Caco-2 (cell line): ENCODE data around the gene MTRR. TPM values are rescaled to one million over a fixed set of nuclear protein-coding genes. Genes with fewer than 3 reads are reported as not detected.

Experiments
- BruUV-seq: library from RNA; stranded (reverse); fragments of 400-500 nt; replicated peaks from 2 replicates; lab custom pipeline; 2021; lab: Mats Ljungman, UMichigan
- CTCF ChIA-PET: fragments of 300-600 bp; sonication (Branson Sonifier 250); formaldehyde crosslinking; loops from one replicate; lab custom pipeline; 2022; ENCODE audit warnings: antibody characterized with exemption; lab: Charles Lee
- POLR2A ChIA-PET: fragments of 300-600 bp; sonication (Branson Sonifier 250); formaldehyde crosslinking; loops from one replicate; lab custom pipeline; 2022; ENCODE audit warnings: antibody characterized with exemption; lab: Charles Lee
- DNase-seq, 2 experiments: peaks; one replicate each; pipeline versions ENCODE4 v3.0.0 to v3.0.0-alpha.2; 2020 to 2022
- H3K27me3 ChIP-seq: replicated peaks from 2 replicates; pipeline ENCODE4 v1.6.0; 2011; ENCODE audit warnings: low read length; ENCODE audit not compliant: control insufficient read depth, insufficient read depth
- H3K36me3 ChIP-seq: 2 replicates; pipeline ENCODE4 v1.5.1; 2011; ENCODE audit warnings: low read length; ENCODE audit not compliant: control insufficient read depth, insufficient read depth
- H3K4me1 ChIP-seq: fragments of 250-450 bp; sonication (Bioruptor Pico); 2 replicates; pipeline ENCODE4 v1.5.1; 2020; ENCODE audit warnings: mild to moderate bottlenecking
- H3K4me3 ChIP-seq: 2 replicates; pipeline ENCODE4 v1.5.1; 2011; ENCODE audit warnings: low read depth, mild to moderate bottlenecking, control low read depth, low read length
- H3K9me3 ChIP-seq: fragments of 250-450 bp; sonication (Bioruptor Pico); 2 replicates; pipeline ENCODE4 v1.5.1; 2020; ENCODE audit warnings: mild to moderate bottlenecking, moderate library complexity
- H3K27ac Mint-ChIP-seq: one replicate; pipeline ENCODE4 v1.8.0; 2022; ENCODE audit warnings: mixed read lengths; ENCODE audit not compliant: unreplicated experiment
- H3K27me3 Mint-ChIP-seq: one replicate; pipeline ENCODE4 v1.8.0; 2022; ENCODE audit warnings: mixed read lengths; ENCODE audit not compliant: insufficient read depth, unreplicated experiment
- H3K36me3 Mint-ChIP-seq: one replicate; pipeline ENCODE4 v1.8.0; 2022; ENCODE audit warnings: mild to moderate bottlenecking, mixed read lengths; ENCODE audit not compliant: insufficient read depth, unreplicated experiment
- H3K4me1 Mint-ChIP-seq: one replicate; pipeline ENCODE4 v1.8.0; 2022; ENCODE audit warnings: low read depth, mixed read lengths; ENCODE audit not compliant: unreplicated experiment
- H3K4me3 Mint-ChIP-seq: one replicate; pipeline ENCODE4 v1.8.0; 2022; ENCODE audit warnings: mild to moderate bottlenecking, moderate library complexity, mixed read lengths; ENCODE audit not compliant: unreplicated experiment
- H3K9me3 Mint-ChIP-seq: one replicate; pipeline ENCODE4 v1.8.0; 2022; ENCODE audit warnings: mixed read lengths; ENCODE audit not compliant: unreplicated experiment
- CTCF ChIP-seq, 2 experiments: fragments of 200-600 bp in 1 of 2; IDR thresholded peaks; 1 replicate in 1 of 2; 2 replicates in 1 of 2; pipeline versions ENCODE4 v1.5.1 to v1.8.0; 2011 to 2022; ENCODE audit warnings: antibody characterized with exemption in 1 of 2, control low read depth in 1 of 2, inconsistent platforms in 1 of 2, low read depth in 1 of 2, low read length in 1 of 2, mild to moderate bottlenecking in 1 of 2, moderate library complexity in 1 of 2; ENCODE audit not compliant: insufficient read depth in 1 of 2, severe bottlenecking in 1 of 2, unreplicated experiment in 1 of 2
- intact Hi-C: fragments of 100-400 bp; cut with micrococcal nuclease; formaldehyde crosslinking; loops from one replicate; pipeline ENCODE4 v1.10.0; 2022; ENCODE audit not compliant: unreplicated experiment
- total RNA-seq: library from RNA; stranded (reverse); gene quantifications from 2 replicates; pipeline ENCODE4 v1.2.3, GENCODE V29; 2022

Gene MTRR
- total RNA-seq, 1 experiment from 2014 or later: 57.6 TPM

DNA sequence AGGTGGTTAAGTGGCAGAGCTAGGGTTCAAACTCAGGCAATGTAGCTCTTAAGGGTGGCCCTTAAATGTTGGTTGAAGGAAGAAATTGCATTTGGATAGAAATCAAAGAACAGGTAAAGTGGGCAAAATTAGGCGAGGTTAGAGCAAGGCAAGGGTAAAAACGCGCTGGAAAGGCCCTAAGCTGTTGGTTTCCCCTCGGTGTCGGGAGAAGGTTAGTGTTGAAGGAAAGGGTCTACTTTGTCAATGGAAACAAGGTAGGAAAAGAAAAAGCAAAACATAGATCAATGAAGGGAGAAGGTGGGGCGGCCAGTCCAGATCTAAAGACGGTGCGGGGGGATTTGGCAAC, 548 bp upstream of the MTRR start:
- DNase-seq: no peak
- Mint-ChIP-seq H3K9me3 (no peaks in the 10 kb centered on the region), H3K36me3 (peaks cover 34% of the 10 kb centered on the region), H3K4me3 (peak overlapping the region; percentile 96), H3K4me1 (no peaks in the 10 kb centered on the region), H3K27ac (peak overlapping the region; percentile 77), H3K27me3 (no peaks in the 10 kb centered on the region)
- intact Hi-C loops: no loop called here
- CTCF ChIA-PET: interaction anchor here (1.7 kb wide), 1 partner anchor 18 kb away, joined by 10 read pairs; the partner anchor contains the start of gene CFAP90
- Histone ChIP-seq H3K4me3 (peak overlapping the region; percentile 95), H3K27me3 (no peaks in the 10 kb centered on the region), H3K9me3 (no peaks in the 10 kb centered on the region), H3K36me3 (peaks cover 1% of the 10 kb centered on the region; the same call in 1 of the 2 replicates), H3K4me1 (0 out of 2 replicates have a peak, but pooled peaks cover 7% of the 10 kb centered on the region)
- POLR2A ChIA-PET: interaction anchor here (0.7 to 1.2 kb wide), 5 partner anchors 12 to 589 kb away, joined by 3 read pairs; no protein-coding TSS in a partner anchor
- TF ChIP-seq CTCF (IDR thresholded peaks at IDR 0.05; ENCODE audit: insufficient read depth in 1 of 2, low read depth in 1 of 2, low read length in 1 of 2, severe bottlenecking in 1 of 2, unreplicated experiment in 1 of 2): no peak
- BruUV-seq: no TSS peak

DNA sequence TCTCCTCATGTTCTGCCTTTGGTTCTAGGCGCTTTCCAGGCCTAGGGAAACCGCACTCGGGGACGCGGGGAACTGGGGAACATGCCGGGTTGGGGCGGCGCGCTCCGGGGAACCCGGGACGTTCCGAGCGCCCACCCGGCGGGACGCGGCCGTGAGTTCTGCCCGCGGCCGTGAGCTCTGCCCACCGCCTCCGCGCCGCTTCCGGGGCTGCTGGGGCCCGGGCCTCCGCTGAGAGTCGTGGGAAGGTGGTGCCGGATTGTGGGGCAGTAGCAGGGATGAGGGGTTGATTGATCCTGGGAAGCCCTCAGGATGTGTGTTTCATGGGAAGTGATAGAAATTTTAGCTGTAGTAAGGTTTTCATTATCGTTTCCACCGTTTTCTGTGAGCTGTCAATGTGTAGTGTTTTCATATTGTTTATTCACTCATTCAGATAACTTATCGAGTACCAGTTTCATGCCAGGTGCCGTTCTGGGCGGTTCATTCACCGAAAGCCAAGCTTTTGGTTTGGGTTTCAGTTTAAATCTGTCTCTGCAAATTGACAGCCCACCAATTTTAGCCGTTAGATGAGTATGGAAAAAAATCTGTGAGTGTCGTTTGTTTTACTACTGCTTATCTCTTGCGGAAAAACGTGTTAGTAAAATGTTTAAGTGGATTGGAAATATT, 657 bp downstream of the MTRR start:
- Mint-ChIP-seq H3K27ac (peak overlapping the region; percentile 77), H3K27me3 (no peaks in the 10 kb centered on the region), H3K9me3 (no peaks in the 10 kb centered on the region), H3K4me3 (peak overlapping the region; percentile 96), H3K36me3 (peaks cover 36% of the 10 kb centered on the region), H3K4me1 (no peaks in the 10 kb centered on the region)
- 0 out of 2 replicates have a peak, but pooled peaks cover 7% of the 10 kb centered on the region for H3K4me1 ChIP-seq
- POLR2A ChIA-PET: interaction anchor here (1.1 to 1.2 kb wide), 3 partner anchors 11 to 588 kb away, joined by 3 read pairs; no protein-coding TSS in a partner anchor
- TSS peak; percentile 39 for BruUV-seq
- no peaks in the 10 kb centered on the region for H3K9me3 ChIP-seq
- DNase-seq: peak in 1 of 2 experiments; percentile 24
- no peak for TF ChIP-seq CTCF (IDR thresholded peaks at IDR 0.05; ENCODE audit: insufficient read depth in 1 of 2, low read depth in 1 of 2, low read length in 1 of 2, severe bottlenecking in 1 of 2, unreplicated experiment in 1 of 2)
- H3K4me3 ChIP-seq: peak overlapping the region; percentile 95
- intact Hi-C loops: loop anchor here (1.0 kb wide), 2 partner anchors 10 to 19 kb away; no protein-coding TSS in a partner anchor
- CTCF ChIA-PET: interaction anchor here (1.7 kb wide), 1 partner anchor 19 kb away, joined by 10 read pairs; the partner anchor contains the start of gene CFAP90
- peaks cover 1% of the 10 kb centered on the region; the same call in 1 of the 2 replicates for H3K36me3 ChIP-seq
- no peaks in the 10 kb centered on the region for H3K27me3 ChIP-seq

GRCh38 chr5:7871653-7872052, 2.7 kb downstream of the MTRR start:
- DNase-seq: no peak
- no peaks in the 10 kb centered on the region for H3K9me3 Mint-ChIP-seq
- CTCF ChIA-PET: no interaction called here
- H3K36me3 Mint-ChIP-seq: peaks cover 40% of the 10 kb centered on the region
- H3K27me3 ChIP-seq: no peaks in the 10 kb centered on the region
- H3K4me1 ChIP-seq: 0 out of 2 replicates have a peak, but pooled peaks cover 7% of the 10 kb centered on the region
- intact Hi-C loops: no loop called here
- peaks cover 2% of the 10 kb centered on the region; the same call in 1 of the 2 replicates for H3K36me3 ChIP-seq
- no peaks in the 10 kb centered on the region for H3K9me3 ChIP-seq
- H3K4me3 ChIP-seq: no peak overlapping the region
- no peaks in the 10 kb centered on the region for H3K27me3 Mint-ChIP-seq
- no peak overlapping the region for H3K27ac Mint-ChIP-seq
- BruUV-seq: no TSS peak
- no peaks in the 10 kb centered on the region for H3K4me1 Mint-ChIP-seq
- POLR2A ChIA-PET: no interaction called here
- H3K4me3 Mint-ChIP-seq: no peak overlapping the region
- TF ChIP-seq CTCF (IDR thresholded peaks at IDR 0.05; ENCODE audit: insufficient read depth in 1 of 2, low read depth in 1 of 2, low read length in 1 of 2, severe bottlenecking in 1 of 2, unreplicated experiment in 1 of 2): no peak
